ENCODE results near the gene KRI1.

GRCh38 chr19:10580979-10581631, 15.3 kb upstream of the KRI1 start:
- TF ChIP-seq CTCF (conservative IDR thresholded peaks at IDR 0.05; ENCODE audit: low read depth in 2 of 2) (peak; percentile 94 to 97), POLR2AphosphoS5 (IDR thresholded peaks at IDR 0.05; ENCODE audit: low read depth) (no peak), EZH2 (IDR thresholded peaks at IDR 0.05; ENCODE audit: low read depth, unreplicated experiment) (no peak), REST (IDR thresholded peaks at IDR 0.05; ENCODE audit: unreplicated experiment) (no peak), JUNB (IDR thresholded peaks at IDR 0.05; ENCODE audit: unreplicated experiment) (no peak), CREB1 (CRISPR knock-in tag; IDR thresholded peaks at IDR 0.05; ENCODE audit: low read depth) (peak; percentile 25; the same call in 1 of the 2 replicates), ETS1 (IDR thresholded peaks at IDR 0.05) (no peak), EZH2phosphoT487 (IDR thresholded peaks at IDR 0.05; ENCODE audit: unreplicated experiment) (no peak)

Data from GM23338 (cell line).